GM04503 (cell line): ENCODE results near the gene VTI1A.
"Not testable (repeated sequence)": the region's sequence is repeated elsewhere in the genome, so short reads cannot be mapped to it uniquely, and the experiment has no call there.

ENCODE experiments used
- DNase-seq: peaks from one replicate; pipeline ENCODE4 v3.0.0-alpha.2; 2012; ENCODE audit warnings: low read depth

Gene VTI1A

GRCh38 chr10:112835944-112836451 is 389.0 kb downstream of the VTI1A start:
- no peak for DNase-seq

DNA sequence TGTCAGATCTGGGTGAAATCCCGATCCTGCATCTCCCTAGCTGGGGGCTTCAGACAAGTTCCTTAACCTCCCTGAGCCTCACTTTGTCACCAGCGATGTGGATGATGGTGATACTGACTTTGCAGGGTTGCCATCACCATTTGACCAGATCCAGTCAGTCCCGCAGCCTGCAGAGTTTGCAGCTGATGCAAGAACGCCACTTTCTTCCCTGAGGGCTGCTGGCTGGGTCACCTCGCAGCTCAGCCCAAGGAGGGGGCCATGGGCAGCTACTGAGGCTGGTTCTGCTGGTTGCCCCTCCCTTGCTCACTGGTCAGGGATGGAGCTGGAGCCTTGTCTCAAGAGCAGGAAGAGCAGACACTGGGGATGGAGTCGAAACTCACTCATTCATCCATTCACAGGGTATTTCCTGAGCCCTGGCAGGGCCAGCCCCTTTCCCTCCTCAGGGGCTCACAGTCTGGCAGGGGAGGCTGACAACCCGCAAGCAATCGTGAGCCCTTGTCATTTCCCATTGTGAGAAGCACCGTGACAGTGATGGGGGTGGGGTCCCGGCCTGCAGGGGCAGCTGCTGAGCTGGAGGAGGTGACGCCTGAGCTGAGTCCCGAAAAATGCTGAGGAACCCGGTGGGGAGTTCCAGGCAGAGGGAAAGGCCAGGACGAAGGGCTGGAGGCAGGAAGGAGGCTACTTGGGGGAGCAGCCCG is 391.9 kb downstream of the VTI1A start:
- no peak for DNase-seq

- DNase-seq: no peak
These were observed 393.1 kb downstream of the VTI1A start for GRCh38 chr10:112839928-112840654.

DNA sequence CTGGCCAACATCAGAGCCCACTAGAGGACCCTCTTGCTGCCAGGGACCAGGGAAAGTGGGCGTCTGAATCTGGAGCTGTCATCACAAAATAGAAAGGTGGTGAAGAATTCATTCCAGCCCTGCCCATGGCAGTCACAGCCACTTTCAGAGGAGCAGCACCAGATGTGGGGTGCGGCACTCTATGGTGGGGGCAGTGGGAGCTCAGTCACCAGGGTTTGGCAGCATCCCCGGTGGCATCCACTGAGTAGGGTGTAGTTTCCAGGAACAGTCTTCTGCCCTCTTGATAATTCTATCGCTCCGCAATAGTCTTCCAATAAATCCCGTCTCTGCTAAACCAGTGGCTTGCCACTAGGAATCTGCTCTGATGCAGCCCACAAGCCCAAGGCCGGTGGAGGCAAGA is 394.5 kb downstream of the VTI1A start:
- no peak for DNase-seq

GRCh38 chr10:112842832-112843360 is 395.9 kb downstream of the VTI1A start:
- DNase-seq: no peak

DNA sequence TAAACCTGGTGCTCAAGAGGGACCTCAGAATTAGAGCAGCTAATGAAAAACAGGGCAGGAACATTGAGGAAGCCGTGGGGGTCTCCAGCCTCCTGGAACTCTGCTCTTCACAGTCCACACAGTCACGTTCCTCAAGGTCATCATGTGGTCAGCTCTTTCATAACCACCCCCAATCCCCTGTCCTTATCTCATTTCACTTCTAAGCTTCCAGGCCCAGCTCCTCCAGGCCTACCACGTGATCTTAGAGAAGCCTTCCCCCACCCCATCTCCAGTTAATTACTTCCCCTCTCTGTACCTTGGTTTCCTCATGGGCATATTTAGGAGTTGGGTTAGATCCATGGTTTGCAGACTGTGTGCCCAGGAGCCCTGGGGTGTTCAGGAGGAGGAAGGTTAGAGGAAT is 396.6 kb downstream of the VTI1A start:
- DNase-seq: no peak

GRCh38 chr10:112844681-112845544 is 397.9 kb downstream of the VTI1A start:
- DNase-seq: no peak

GRCh38 chr10:112847778-112848177 is 400.8 kb downstream of the VTI1A start:
- no peak for DNase-seq

- no peak for DNase-seq
These were observed 401.2 kb downstream of the VTI1A start for GRCh38 chr10:112848228-112848627.

- no peak for DNase-seq
These were observed 401.9 kb downstream of the VTI1A start for GRCh38 chr10:112848868-112849430.

GRCh38 chr10:112849546-112849945 is 402.5 kb downstream of the VTI1A start:
- no peak for DNase-seq

- no peak for DNase-seq
These were observed 404.2 kb downstream of the VTI1A start for GRCh38 chr10:112851181-112851580.

DNA sequence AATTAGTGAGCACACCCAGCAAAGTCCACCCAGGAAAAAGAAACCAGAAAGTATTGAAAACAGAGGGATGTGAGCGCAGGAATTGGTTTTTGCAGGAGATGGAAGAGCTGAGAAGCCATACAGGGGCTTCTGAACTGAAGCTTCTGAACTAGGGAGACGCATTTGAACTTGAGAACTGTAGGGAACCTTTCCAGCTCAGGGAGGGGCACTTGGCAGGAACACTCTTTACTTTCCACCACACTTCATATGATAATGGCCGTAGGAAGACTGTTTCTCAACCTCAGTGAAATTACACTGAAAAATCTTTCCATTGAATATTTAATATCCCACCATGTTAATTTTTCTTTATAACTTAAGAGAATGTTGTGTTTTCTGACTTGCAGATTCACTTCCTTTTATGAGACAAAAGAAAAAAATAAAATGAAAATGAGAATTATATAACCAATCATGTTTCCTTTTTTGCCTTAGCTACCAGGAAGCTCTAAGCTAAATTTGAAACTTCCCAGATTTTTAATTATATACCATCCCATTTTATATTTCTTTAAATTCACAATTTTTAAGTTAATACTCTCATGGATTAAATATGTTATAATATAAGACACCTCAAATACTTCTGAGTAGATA is 404.7 kb downstream of the VTI1A start:
- DNase-seq: no peak

DNA sequence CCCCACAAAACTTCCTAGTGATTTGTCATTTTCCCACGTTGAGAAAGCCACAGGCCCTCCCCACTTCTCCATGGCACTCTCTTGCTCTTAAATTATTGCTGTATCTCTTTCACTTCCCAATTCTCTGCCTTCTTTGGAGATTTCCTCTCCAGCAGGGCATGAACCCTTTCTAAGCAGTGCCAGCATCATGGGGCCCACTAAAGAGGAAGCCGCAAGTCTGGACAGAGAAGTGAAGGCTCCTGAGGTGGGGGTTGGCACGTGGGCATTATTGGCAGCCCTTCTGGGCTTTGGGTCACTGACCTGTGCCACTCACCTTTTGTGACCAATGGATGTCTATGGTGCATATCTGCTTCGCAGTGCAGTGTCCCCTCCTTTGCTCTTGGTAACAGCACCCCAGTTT is 405.3 kb downstream of the VTI1A start:
- DNase-seq: no peak

DNA sequence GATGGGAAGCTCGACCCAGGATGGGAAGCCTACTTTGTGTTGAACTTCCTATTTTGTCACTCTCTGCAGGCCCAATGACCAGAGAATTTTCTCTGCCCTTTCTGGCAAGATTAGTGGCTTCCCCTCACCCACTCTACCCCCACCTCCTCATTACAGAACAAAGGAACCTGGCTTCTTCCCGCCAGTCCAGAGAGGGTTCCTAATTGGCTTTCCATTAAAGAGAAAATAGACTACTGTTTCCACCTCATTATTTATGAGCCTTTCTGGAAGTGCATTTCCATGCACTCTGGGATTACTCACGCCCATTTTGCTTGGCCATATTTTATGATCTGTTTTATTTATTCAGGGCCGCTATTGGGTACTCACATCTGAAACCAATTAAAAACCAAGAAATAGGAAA is 408.1 kb downstream of the VTI1A start:
- DNase-seq: no peak

GRCh38 chr10:112857493-112857892 is 410.5 kb downstream of the VTI1A start:
- DNase-seq: no peak

GRCh38 chr10:112858986-112859651 is 412.1 kb downstream of the VTI1A start:
- DNase-seq: no peak

GRCh38 chr10:112859793-112860192 is 412.8 kb downstream of the VTI1A start:
- no peak for DNase-seq

- DNase-seq: not testable (repeated sequence)
These were observed 416.4 kb downstream of the VTI1A start for GRCh38 chr10:112863461-112863860.
